ENCODE measurements around the gene AKIRIN1.
"Not testable (repeated sequence)": the region's sequence is repeated elsewhere in the genome, so short reads cannot be mapped to it uniquely, and the experiment has no call there.

Gene AKIRIN1

GRCh38 chr1:39017266-39017665, 26.2 kb downstream of the AKIRIN1 start:
- no peak overlapping the region for H3K4me3 Mint-ChIP-seq
- no peaks in the 10 kb centered on the region for H3K4me1 Mint-ChIP-seq
- no peaks in the 10 kb centered on the region for H3K9me3 Mint-ChIP-seq
- H3K27me3 Mint-ChIP-seq = no peaks in the 10 kb centered on the region
- H3K36me3 Mint-ChIP-seq = peaks cover 3% of the 10 kb centered on the region
- H3K27ac Mint-ChIP-seq = no peak overlapping the region

DNA sequence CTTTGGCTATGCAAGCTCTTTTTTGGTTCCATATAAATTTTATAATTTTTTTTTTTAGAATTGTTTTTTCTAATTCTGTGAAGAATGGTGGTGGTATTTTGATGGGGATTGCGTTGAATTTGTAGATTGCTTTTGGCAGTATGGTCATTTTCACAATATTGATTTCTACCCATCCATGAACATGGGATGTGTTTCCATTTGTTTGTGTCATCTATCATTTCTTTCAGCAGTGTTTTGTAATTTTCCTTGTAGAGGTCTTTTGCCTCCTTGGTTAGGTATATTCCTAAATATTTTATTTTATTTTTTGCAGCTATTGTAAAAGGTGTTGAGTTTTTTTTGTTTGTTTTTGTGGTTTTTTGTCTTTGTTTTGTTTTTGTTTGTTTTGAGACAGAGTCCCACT, 29.4 kb downstream of the AKIRIN1 start:
- not testable (repeated sequence) for H3K4me3 Mint-ChIP-seq, H3K36me3 Mint-ChIP-seq, H3K27ac Mint-ChIP-seq, H3K4me1 Mint-ChIP-seq, H3K27me3 Mint-ChIP-seq, H3K9me3 Mint-ChIP-seq

- Mint-ChIP-seq H3K9me3 (no peaks in the 10 kb centered on the region), H3K36me3 (no peaks in the 10 kb centered on the region), H3K27ac (no peak overlapping the region), H3K27me3 (no peaks in the 10 kb centered on the region), H3K4me3 (no peak overlapping the region), H3K4me1 (peaks cover 15% of the 10 kb centered on the region)
Observed at GRCh38 chr1:39021426-39021825, 30.4 kb downstream of the AKIRIN1 start.

- Mint-ChIP-seq H3K9me3 (no peaks in the 10 kb centered on the region), H3K27ac (no peak overlapping the region)
Observed at GRCh38 chr1:39023140-39023539, 32.1 kb downstream of the AKIRIN1 start.

GRCh38 chr1:39026051-39026865, 35.2 kb downstream of the AKIRIN1 start, which contains the start of gene NDUFS5:
Gene NDUFS5, plus strand, starts transcription at chr1:39026350. Its CDS starts 2,375 bp downstream, at chr1:39028725.
- Mint-ChIP-seq H3K27me3 (no peaks in the 10 kb centered on the region), H3K4me1 (peaks cover 34% of the 10 kb centered on the region), H3K9me3 (no peaks in the 10 kb centered on the region), H3K4me3 (peak within 1 kb of the TSS; percentile 99), H3K36me3 (peaks cover 4% of the 10 kb centered on the region), H3K27ac (peak within 1 kb of the TSS; percentile 95)

More at GRCh38 chr1:39023140-39023539, 32.1 kb downstream of the AKIRIN1 start:
- Mint-ChIP-seq H3K36me3 (no peaks in the 10 kb centered on the region), H3K27me3 (no peaks in the 10 kb centered on the region), H3K4me1 (peaks cover 20% of the 10 kb centered on the region), H3K4me3 (no peak overlapping the region)

- Mint-ChIP-seq H3K27me3 (no peaks in the 10 kb centered on the region), H3K4me1 (peaks cover 42% of the 10 kb centered on the region), H3K4me3 (peak overlapping the region; percentile 99), H3K36me3 (peaks cover 4% of the 10 kb centered on the region), H3K9me3 (no peaks in the 10 kb centered on the region), H3K27ac (peak overlapping the region; percentile 95)
Observed at GRCh38 chr1:39026866-39027507, 35.9 kb downstream of the AKIRIN1 start.

GRCh38 chr1:39034114-39034654, 43.1 kb downstream of the AKIRIN1 start:
- H3K9me3 Mint-ChIP-seq = no peaks in the 10 kb centered on the region
- H3K4me1 Mint-ChIP-seq = peaks cover 49% of the 10 kb centered on the region
- H3K27me3 Mint-ChIP-seq = no peaks in the 10 kb centered on the region
- H3K27ac Mint-ChIP-seq = peak overlapping the region; percentile 96
- peak overlapping the region; percentile 89 for H3K4me3 Mint-ChIP-seq
- peaks cover 22% of the 10 kb centered on the region for H3K36me3 Mint-ChIP-seq

- H3K27ac Mint-ChIP-seq = no peak overlapping the region
- no peaks in the 10 kb centered on the region for H3K9me3 Mint-ChIP-seq
- H3K36me3 Mint-ChIP-seq = peaks cover 22% of the 10 kb centered on the region
- peaks cover 44% of the 10 kb centered on the region for H3K4me1 Mint-ChIP-seq
- no peaks in the 10 kb centered on the region for H3K27me3 Mint-ChIP-seq
- H3K4me3 Mint-ChIP-seq = no peak overlapping the region
Observed at GRCh38 chr1:39036678-39037077, 45.6 kb downstream of the AKIRIN1 start.

GRCh38 chr1:39043513-39043912, 52.4 kb downstream of the AKIRIN1 start:
- peaks cover 23% of the 10 kb centered on the region for H3K36me3 Mint-ChIP-seq
- H3K4me3 Mint-ChIP-seq = no peak overlapping the region
- H3K9me3 Mint-ChIP-seq = no peaks in the 10 kb centered on the region
- no peaks in the 10 kb centered on the region for H3K27me3 Mint-ChIP-seq
- peaks cover 10% of the 10 kb centered on the region for H3K4me1 Mint-ChIP-seq
- H3K27ac Mint-ChIP-seq = no peak overlapping the region

GRCh38 chr1:39044762-39045161, 53.7 kb downstream of the AKIRIN1 start:
- H3K36me3 Mint-ChIP-seq = peaks cover 18% of the 10 kb centered on the region
- no peaks in the 10 kb centered on the region for H3K9me3 Mint-ChIP-seq
- H3K4me3 Mint-ChIP-seq = no peak overlapping the region
- H3K27ac Mint-ChIP-seq = peak overlapping the region; percentile 59
- peaks cover 2% of the 10 kb centered on the region for H3K4me1 Mint-ChIP-seq
- no peaks in the 10 kb centered on the region for H3K27me3 Mint-ChIP-seq

GRCh38 chr1:39045231-39045630, 54.2 kb downstream of the AKIRIN1 start:
- Mint-ChIP-seq H3K4me3 (no peak overlapping the region), H3K27me3 (no peaks in the 10 kb centered on the region), H3K9me3 (no peaks in the 10 kb centered on the region), H3K36me3 (peaks cover 17% of the 10 kb centered on the region), H3K27ac (no peak overlapping the region), H3K4me1 (no peaks in the 10 kb centered on the region)

DNA sequence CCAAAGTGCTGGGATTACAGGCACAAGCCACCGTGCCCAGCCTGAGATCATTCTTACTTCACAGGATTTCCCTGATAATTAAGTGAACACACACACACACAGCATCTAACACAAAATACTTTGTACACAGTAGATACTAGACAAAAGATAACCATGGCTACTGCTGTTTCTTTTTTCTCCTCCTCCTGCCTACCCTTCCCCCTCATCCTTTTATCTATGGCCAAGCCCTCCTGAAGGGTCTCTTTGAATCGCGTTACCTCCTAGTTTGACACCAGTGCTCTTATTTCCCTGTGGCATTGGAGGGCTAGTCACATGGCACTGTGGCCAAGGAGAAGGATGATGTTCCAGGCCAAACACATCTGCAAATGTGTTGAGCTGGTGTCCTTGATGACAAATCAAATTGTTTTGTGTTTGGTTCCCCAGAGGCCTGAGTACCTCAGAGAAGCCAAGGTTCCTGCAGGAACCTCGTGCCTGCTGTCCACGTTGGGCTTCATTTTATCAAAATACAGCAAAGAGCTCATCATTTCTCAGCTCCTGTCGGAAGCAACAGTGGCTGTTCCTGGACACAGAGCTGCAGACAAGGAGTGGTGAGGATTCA, 55.6 kb downstream of the AKIRIN1 start:
- H3K4me1 Mint-ChIP-seq = peaks cover 10% of the 10 kb centered on the region
- H3K36me3 Mint-ChIP-seq = peaks cover 21% of the 10 kb centered on the region
- H3K27me3 Mint-ChIP-seq = no peaks in the 10 kb centered on the region
- no peak overlapping the region for H3K4me3 Mint-ChIP-seq
- no peak overlapping the region for H3K27ac Mint-ChIP-seq
- H3K9me3 Mint-ChIP-seq = no peaks in the 10 kb centered on the region

GRCh38 chr1:39047374-39048229, 56.5 kb downstream of the AKIRIN1 start:
- Mint-ChIP-seq H3K36me3 (peaks cover 19% of the 10 kb centered on the region), H3K4me1 (peaks cover 13% of the 10 kb centered on the region), H3K4me3 (no peak overlapping the region), H3K27ac (no peak overlapping the region), H3K9me3 (no peaks in the 10 kb centered on the region), H3K27me3 (no peaks in the 10 kb centered on the region)

- H3K27ac Mint-ChIP-seq = no peak overlapping the region
- H3K4me3 Mint-ChIP-seq = no peak overlapping the region
- no peaks in the 10 kb centered on the region for H3K27me3 Mint-ChIP-seq
- no peaks in the 10 kb centered on the region for H3K9me3 Mint-ChIP-seq
- peaks cover 9% of the 10 kb centered on the region for H3K36me3 Mint-ChIP-seq
- H3K4me1 Mint-ChIP-seq = peaks cover 13% of the 10 kb centered on the region
Observed at GRCh38 chr1:39048745-39049370, 57.8 kb downstream of the AKIRIN1 start.

GRCh38 chr1:39050001-39050400, 58.9 kb downstream of the AKIRIN1 start:
- Mint-ChIP-seq H3K4me1 (peaks cover 13% of the 10 kb centered on the region), H3K9me3 (no peaks in the 10 kb centered on the region), H3K4me3 (no peak overlapping the region), H3K27ac (no peak overlapping the region), H3K36me3 (peaks cover 7% of the 10 kb centered on the region), H3K27me3 (no peaks in the 10 kb centered on the region)

Data from activated naive CD4-positive, alpha-beta T cell treated with anti-CD3 and anti-CD28 coated beads, Interleukin-2, amount 50 U/mL, for 24 hours (primary cell).